ENCODE results near the gene OTUD7B. TPM values are rescaled to one million over a fixed set of nuclear protein-coding genes. Genes with fewer than 3 reads are reported as not detected.
"Not testable (repeated sequence)": the region's sequence is repeated elsewhere in the genome, so short reads cannot be mapped to it uniquely, and the experiment has no call there.

OTUD7B gene
- 14.5 TPM for total RNA-seq

DNA sequence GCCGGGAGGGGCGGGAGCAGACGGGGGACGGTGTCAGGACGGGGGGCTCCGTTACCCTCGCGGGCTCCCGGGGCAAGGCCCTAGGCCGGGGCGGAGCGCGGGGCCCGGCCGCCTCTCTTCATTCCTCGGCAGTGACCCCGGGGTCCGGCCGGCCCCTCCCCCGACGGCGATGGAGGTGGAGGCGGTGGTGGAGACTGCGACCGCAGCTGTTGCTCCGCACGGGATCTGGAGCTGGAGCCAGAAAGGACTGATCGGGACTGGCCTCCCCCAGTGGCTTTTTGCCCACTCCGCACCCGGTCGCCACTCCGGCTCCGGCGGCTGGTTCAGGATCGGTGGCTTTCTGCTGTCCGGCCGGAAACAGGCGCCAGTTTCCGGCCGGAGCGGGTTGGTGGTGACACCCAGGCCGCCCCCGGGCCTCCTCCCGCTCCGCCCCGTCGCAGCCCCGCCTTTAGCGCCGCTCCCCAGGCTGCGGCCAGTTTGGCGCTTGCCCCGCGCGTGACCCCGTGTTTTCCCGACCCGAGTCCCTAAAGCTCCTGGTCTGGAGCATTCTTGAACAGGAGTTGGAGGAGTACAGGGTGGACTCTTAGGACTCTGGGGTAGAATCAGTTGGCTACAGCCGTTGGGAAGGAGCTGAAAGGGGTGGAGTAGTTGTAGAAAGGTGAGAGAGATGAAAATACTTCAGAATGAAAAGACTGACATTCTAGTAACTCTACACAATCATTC, at the start of gene OTUD7B:
Gene OTUD7B (minus strand): TSS at position 334 of the 723 bp plus-strand sequence. CDS start 33,216 bp downstream, outside the sequence.
- Histone ChIP-seq H3K4me1 (peaks cover 43% of the 10 kb centered on the region), H3K27me3 (no peaks in the 10 kb centered on the region), H3K27ac (peak within 1 kb of the TSS; percentile 98), H3K36me3 (no peaks in the 10 kb centered on the region), H3K4me3 (peak within 1 kb of the TSS; percentile 91 to 98), H3K9me3 (no peaks in the 10 kb centered on the region)
- DNase-seq (ENCODE audit: extremely low spot score in 2 of 2): no peak
- peak; percentile 74 to 95 for TF ChIP-seq POLR2AphosphoS5 (IDR thresholded peaks at IDR 0.05; ENCODE audit: insufficient read depth in 1 of 2, low read depth in 1 of 2)
- peak in 1 of 2 donors; percentile 77 for TF ChIP-seq POLR2A (IDR thresholded peaks at IDR 0.05)
- TF ChIP-seq, protein P1, sequence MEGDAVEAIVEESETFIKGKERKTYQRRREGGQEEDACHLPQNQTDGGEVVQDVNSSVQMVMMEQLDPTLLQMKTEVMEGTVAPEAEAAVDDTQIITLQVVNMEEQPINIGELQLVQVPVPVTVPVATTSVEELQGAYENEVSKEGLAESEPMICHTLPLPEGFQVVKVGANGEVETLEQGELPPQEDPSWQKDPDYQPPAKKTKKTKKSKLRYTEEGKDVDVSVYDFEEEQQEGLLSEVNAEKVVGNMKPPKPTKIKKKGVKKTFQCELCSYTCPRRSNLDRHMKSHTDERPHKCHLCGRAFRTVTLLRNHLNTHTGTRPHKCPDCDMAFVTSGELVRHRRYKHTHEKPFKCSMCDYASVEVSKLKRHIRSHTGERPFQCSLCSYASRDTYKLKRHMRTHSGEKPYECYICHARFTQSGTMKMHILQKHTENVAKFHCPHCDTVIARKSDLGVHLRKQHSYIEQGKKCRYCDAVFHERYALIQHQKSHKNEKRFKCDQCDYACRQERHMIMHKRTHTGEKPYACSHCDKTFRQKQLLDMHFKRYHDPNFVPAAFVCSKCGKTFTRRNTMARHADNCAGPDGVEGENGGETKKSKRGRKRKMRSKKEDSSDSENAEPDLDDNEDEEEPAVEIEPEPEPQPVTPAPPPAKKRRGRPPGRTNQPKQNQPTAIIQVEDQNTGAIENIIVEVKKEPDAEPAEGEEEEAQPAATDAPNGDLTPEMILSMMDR (IDR thresholded peaks at IDR 0.05): no peak
- intact Hi-C loops (cut with DNase I): no loop called here

DNA sequence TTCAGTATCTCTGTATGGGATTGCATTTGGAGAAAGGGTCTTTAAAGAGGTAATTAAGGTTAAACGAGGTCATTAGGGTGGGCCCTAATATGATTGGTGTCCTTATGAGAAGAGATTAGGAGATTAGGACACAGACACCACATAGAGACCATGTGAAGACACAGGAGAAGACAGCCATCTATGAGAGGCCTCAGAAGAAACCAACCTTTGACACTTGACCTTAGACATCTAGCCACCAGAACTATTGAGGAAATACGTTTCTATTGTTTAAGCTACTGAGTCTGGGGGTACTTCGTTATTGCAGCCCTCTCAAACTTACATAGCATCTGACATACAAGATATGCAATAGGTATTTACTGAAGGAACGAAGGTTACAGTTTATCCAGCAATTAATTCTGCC, 49.7 kb upstream of the OTUD7B start:
- Histone ChIP-seq H3K27me3 (no peaks in the 10 kb centered on the region), H3K36me3 (no peaks in the 10 kb centered on the region), H3K27ac (no peak overlapping the region), H3K9me3 (no peaks in the 10 kb centered on the region), H3K4me3 (no peak overlapping the region), H3K4me1 (no peaks in the 10 kb centered on the region)
- no peak for DNase-seq (ENCODE audit: extremely low spot score in 2 of 2)
- intact Hi-C loops (cut with DNase I): no loop called here
- no peak for TF ChIP-seq POLR2AphosphoS5 (IDR thresholded peaks at IDR 0.05; ENCODE audit: insufficient read depth in 1 of 2, low read depth in 1 of 2)
- TF ChIP-seq, protein P1 (IDR thresholded peaks at IDR 0.05): no peak

DNA sequence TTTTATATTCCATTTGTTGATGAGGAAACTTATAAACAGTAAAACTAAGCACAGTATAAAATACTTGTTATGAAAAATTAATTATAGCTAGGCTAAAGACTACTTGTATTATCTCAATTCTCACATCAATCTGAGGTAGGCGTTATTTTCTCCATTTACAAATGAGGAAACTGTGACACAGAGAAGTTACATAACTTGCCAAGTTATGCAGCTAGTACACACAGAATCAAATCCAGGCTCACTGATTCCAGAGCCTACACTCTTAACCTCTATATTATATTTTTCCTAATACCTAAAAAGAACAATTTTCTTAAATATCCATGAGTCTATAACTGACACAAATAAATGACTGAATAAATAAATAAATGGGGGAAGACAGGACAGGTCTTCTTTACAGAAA, 45.9 kb upstream of the OTUD7B start:
- Histone ChIP-seq H3K4me1 (no peaks in the 10 kb centered on the region), H3K9me3 (no peaks in the 10 kb centered on the region), H3K27me3 (no peaks in the 10 kb centered on the region), H3K27ac (no peak overlapping the region), H3K4me3 (no peak overlapping the region), H3K36me3 (no peaks in the 10 kb centered on the region)
- DNase-seq (ENCODE audit: extremely low spot score in 2 of 2): no peak
- intact Hi-C loops (cut with DNase I): no loop called here
- TF ChIP-seq, protein P1 (IDR thresholded peaks at IDR 0.05): no peak
- TF ChIP-seq POLR2A (IDR thresholded peaks at IDR 0.05) (no peak), POLR2AphosphoS5 (IDR thresholded peaks at IDR 0.05; ENCODE audit: insufficient read depth in 1 of 2, low read depth in 1 of 2) (no peak)

DNA sequence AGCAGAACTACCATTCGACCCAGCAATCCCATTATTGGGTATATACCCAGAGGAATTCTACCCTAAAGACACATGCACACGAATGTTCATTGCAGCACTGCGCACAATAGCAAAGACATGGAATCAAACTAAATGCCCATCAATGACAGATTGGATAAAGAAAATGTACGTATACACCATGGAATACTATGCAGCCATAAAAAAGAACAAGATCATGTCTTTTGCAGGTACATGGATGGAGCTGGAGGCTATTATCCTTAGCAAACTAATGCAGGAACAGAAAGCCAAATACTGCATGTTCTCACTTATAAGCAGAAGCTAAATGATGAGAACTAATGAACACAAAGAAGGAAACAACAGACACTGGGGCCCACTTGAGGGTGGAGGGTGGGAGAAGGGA, 45.0 kb upstream of the OTUD7B start:
- H3K27me3 ChIP-seq; H3K27ac ChIP-seq; H3K9me3 ChIP-seq; H3K4me3 ChIP-seq; DNase-seq (ENCODE audit: extremely low spot score in 2 of 2); H3K36me3 ChIP-seq; intact Hi-C loops (cut with DNase I); H3K4me1 ChIP-seq: not testable (repeated sequence)

DNA sequence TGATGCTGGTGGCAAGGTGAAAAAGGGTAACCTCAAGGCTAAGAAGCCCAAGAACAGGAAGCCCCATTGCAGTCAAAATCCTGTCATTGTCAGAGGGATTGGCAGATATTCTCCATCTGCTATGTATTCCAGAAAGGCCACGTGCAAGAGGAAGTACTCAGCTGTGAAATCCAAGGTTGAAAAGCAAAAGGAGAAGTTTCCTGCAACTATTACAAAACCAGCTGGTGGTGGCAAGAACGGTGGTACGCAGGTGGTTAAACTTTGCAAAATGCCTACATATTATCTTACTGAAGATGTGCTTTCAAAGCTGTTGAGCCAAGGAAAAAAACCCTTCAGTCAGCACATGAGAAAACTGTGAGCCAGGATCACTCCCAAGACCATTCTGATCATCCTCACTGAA, 43.4 kb upstream of the OTUD7B start:
- H3K36me3 ChIP-seq: no peaks in the 10 kb centered on the region
- no peaks in the 10 kb centered on the region for H3K9me3 ChIP-seq
- no peak overlapping the region for H3K27ac ChIP-seq
- no peaks in the 10 kb centered on the region for H3K4me1 ChIP-seq
- TF ChIP-seq POLR2A (IDR thresholded peaks at IDR 0.05) (no peak), POLR2AphosphoS5 (IDR thresholded peaks at IDR 0.05; ENCODE audit: insufficient read depth in 1 of 2, low read depth in 1 of 2) (no peak)
- TF ChIP-seq, protein P1 (IDR thresholded peaks at IDR 0.05): no peak
- no peak overlapping the region for H3K4me3 ChIP-seq
- no peaks in the 10 kb centered on the region for H3K27me3 ChIP-seq
- intact Hi-C loops (cut with DNase I): loop anchor here (5.0 kb wide), 1 partner anchor 92 kb away; no protein-coding TSS in a partner anchor
- no peak for DNase-seq (ENCODE audit: extremely low spot score in 2 of 2)

DNA sequence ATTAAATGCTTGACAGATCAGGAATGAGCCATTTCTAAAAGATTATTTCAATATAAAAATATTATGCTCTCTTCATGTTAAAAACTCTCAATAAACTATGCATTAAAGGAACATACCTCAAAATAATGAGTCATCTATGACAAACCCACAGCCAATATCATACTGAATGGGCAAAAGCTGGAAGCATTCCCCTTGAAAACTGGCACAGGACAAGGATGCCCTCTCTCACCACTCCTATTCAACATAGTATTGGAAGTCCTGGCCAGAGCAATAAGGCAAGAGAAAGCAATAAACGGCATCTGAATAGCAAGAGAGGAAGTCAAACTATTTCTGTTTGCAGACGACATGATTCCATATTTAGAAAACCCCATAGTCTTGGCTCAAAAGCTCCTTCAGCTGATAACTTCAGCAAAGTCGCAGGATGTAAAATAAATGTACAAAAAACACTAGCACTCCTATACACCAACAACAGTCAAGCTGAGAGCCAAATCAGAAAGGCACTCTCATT, 41.4 kb upstream of the OTUD7B start:
- not testable (repeated sequence) for H3K27me3 ChIP-seq; H3K27ac ChIP-seq; DNase-seq (ENCODE audit: extremely low spot score in 2 of 2); H3K36me3 ChIP-seq; H3K4me1 ChIP-seq; H3K9me3 ChIP-seq; H3K4me3 ChIP-seq
- intact Hi-C loops (cut with DNase I): loop anchor here (5.0 kb wide), 1 partner anchor 90 kb away; no protein-coding TSS in a partner anchor
